Epithelial cell of proximal tubule (primary cell): ENCODE results near the gene PPM1J. TPM values are rescaled to one million over a fixed set of nuclear protein-coding genes. Genes with fewer than 3 reads are reported as not detected.

ENCODE experiments used
- DNase-seq: peaks from one replicate; pipeline ENCODE4 v3.0.0-alpha.2; 2011; ENCODE audit warnings: low read depth
- H3K4me3 ChIP-seq: 2 replicates; pipeline ENCODE4 v1.5.1; 2011; ENCODE audit warnings: low read depth, mild to moderate bottlenecking, low read length
- CTCF ChIP-seq: conservative IDR thresholded peaks from 2 replicates; pipeline ENCODE4 v1.5.1; 2012; ENCODE audit warnings: low read depth, mild to moderate bottlenecking, low read length
- total RNA-seq: library from RNA; depleted of rRNA; stranded (reverse); fragments of >200 nt; gene quantifications from 2 replicates; pipeline ENCODE4 v1.2.3, GENCODE V29; 2015

Gene PPM1J
- total RNA-seq, 1 donor from 2014 or later, result 3.2 TPM

GRCh38 chr1:112702067-112702395 is 13.1 kb downstream of the PPM1J start:
- TF ChIP-seq CTCF, result no peak
- no peak overlapping the region for H3K4me3 ChIP-seq
- no peak for DNase-seq

- TF ChIP-seq CTCF, result no peak
- H3K4me3 ChIP-seq, result no peak overlapping the region
- DNase-seq, result no peak
Measured at GRCh38 chr1:112701227-112702066, 13.7 kb downstream of the PPM1J start.

- TF ChIP-seq CTCF, result no peak
- peak; percentile 75 for DNase-seq
- H3K4me3 ChIP-seq, result peak overlapping the region; percentile 13
Measured at GRCh38 chr1:112700290-112701226, 14.6 kb downstream of the PPM1J start.

GRCh38 chr1:112699425-112700144 is 15.5 kb downstream of the PPM1J start:
- no peak for DNase-seq
- H3K4me3 ChIP-seq, result no peak overlapping the region
- TF ChIP-seq CTCF, result no peak

- DNase-seq, result no peak
- no peak overlapping the region for H3K4me3 ChIP-seq
- TF ChIP-seq CTCF, result no peak
Measured at GRCh38 chr1:112698366-112699310, 16.5 kb downstream of the PPM1J start.

- H3K4me3 ChIP-seq, result no peak overlapping the region
- TF ChIP-seq CTCF, result no peak
- DNase-seq, result no peak
Measured at GRCh38 chr1:112697781-112698201, 17.3 kb downstream of the PPM1J start.
